Stimulated activated CD4-positive, alpha-beta T cell treated with anti-CD3 and anti-CD28 coated beads, Interleukin-1b, Interleukin-23, amount 100 ng/mL, for 48 hours (primary cell): ENCODE results near the gene STK24.
A peak's percentile ranks its signal among the peaks of the same experiment; 100 is the strongest.

Experiments used
- DNase-seq: peaks from one replicate; pipeline ENCODE4 v3.0.0-alpha.2; 2020

STK24 gene

GRCh38 chr13:98446234-98446621 is 130.7 kb downstream of the STK24 start:
- DNase-seq: no peak

DNA sequence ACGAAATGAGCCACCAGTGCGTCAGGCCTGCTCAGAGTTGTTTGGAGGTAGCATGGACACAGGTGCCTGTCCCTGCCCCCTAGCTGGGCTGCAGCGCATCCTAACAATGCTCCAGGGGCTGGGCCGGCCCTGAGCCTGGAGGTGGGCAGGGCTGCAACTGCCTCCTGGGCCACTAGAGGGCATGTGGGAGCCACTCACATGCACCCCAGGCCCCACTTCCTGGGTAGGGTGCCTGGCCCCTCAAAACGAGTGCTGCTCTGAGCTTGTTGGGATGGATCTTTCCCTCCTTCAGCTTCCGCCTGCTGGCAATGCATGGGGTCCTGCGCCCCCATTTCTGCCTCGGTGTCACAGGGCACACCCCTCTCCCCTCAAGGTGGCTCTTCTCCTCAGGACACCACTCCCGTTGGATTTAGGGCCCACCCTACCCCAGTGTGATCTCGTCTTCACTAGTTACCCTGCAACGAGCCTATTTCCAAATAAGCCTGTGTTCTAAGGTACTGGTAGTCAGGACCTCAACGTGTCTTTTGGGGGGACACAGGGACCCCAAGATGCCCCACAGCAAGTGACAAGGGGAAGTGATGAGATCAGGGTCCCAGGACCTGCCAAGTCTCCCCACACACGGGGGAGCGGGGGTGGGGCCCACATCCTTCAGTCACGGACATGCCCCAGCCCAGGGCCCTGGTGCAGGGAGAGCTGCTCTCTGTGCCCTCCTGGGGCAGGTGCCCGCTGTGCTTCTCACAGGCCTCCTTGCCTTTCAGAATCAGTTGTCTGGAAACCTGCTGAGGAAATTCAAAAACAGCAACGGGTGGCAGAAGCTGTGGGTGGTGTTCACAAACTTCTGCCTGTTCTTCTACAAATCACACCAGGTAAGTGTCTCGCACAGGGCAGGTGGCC is 131.3 kb downstream of the STK24 start:
- DNase-seq: peak; percentile 78

- no peak for DNase-seq
Observed at GRCh38 chr13:98444381-98444780, 132.5 kb downstream of the STK24 start.

- DNase-seq: no peak
Observed at GRCh38 chr13:98443800-98444325, 133.0 kb downstream of the STK24 start.

GRCh38 chr13:98443329-98443728 is 133.6 kb downstream of the STK24 start:
- DNase-seq: no peak

- DNase-seq: no peak
Observed at GRCh38 chr13:98442391-98443230, 134.3 kb downstream of the STK24 start.

DNA sequence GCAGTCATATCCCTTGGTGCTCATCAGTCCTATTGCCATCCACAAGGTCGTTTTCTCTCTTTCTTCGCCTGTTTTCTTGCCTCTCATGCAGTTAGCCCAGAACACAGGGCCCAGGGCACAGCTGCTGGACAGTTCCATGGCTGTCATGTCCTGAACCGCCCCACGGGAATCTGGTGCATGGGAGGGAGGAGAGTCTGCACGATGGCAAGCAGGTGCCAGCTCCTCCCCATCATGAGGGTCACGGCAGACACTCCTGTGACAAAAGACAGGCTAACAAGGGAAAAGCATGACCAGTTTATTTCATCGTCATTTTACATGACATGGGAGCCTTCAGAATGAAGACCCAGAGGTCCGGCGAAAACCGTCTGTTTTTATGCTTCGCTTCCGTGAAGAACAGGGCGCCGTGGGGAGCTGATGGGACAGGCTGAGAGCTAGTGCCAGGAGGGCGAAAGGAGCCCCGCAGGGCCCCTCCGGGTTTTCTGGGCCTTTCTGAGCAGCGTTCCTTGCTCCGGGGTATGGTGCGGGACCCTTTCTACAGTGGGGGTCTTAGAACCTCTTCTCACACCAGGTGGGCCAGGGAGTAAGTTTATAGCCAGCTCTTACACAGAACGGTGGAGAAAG is 135.7 kb downstream of the STK24 start:
- no peak for DNase-seq

GRCh38 chr13:98440390-98441055 is 136.4 kb downstream of the STK24 start:
- no peak for DNase-seq

DNA sequence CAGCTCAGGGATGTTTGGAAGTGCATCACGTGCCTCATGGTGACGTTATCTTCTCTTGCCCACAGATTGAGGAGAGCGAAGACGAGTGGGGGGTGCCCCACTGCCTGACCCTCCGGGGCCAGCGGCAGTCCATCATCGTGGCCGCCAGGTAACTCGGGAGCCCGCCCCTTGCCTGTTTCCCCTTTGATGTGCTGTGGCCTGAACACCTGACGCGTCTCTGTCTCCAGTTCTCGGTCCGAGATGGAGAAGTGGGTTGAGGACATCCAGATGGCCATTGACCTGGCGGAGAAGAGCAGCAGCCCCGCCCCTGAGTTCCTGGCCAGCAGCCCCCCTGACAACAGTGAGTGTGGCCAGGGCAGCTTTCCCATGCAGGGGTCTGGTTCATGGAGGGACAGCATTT is 137.0 kb downstream of the STK24 start:
- DNase-seq: no peak

- no peak for DNase-seq
Observed at GRCh38 chr13:98439126-98439828, 137.6 kb downstream of the STK24 start.

DNA sequence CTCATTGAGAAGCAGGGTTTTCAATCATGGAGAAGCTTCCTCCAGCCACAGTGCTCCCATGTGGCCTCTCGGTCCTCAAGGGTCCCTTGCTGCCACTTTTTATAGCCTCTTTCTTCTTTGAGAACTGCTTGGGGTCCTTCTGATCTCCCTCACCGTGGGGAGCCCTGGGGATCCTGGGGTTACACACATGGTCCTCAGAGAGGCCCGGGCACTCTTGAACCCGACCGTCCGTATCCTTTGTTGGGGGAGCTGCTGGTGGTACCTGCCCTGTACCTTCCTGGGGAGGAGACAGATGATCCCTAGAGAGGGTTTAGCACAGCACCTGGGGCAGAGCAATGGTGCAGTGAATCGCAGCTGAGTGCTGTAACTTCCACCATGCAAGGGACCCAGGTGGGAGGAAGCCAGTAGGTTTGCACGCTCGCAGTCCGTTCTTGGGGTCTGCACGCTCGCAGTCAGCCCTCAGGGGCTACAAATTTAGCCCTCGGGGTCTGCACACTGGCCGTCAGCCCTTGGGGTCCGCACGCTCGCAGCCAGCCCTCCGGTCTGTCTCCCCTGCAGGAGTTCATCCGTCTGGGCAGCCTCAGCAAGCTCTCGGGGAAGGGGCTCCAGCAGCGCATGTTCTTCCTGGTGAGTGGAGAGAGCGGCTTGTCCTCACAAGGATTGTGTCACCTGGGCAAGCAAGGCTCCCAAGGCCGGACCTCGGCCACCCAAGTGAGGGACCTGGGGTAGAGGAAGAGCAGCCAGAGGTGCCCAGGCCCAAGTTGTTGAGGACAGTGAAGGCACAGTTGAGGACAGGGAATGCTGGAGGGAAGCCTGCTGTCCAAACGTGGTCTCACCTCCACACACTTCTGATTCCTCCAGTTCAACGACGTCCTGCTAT is 138.4 kb downstream of the STK24 start:
- no peak for DNase-seq

DNA sequence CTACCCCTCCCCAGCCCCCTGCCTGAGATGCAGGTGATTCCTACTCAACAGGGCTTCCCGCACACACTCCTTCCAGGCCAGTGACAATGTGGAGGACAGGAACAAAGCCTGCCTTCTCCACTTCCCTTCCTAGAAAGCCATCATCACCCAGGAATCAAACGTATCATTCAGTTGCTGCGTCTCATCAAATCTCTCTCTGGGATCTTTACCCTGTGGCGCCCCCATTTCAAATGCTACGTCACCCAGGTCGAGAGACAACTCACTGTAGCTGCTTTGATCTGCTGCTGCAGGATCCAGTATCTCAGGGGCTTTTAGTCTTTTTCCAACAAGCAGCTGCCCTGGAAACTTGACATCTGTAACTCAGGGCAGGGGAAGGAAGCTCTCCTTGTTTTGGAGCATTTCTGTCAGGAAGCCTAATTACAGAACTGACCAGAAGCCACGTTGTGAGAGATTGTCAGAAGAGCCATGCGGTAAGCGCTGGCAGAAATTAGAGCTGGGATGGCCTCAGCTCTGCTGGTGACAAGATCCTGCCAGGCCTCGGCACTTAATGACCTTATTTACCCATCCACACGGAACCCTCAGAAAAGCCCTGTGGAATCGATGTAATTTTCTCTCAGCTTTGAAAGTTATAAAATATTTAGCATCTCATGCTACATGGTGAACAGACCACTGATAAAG is 140.5 kb downstream of the STK24 start:
- no peak for DNase-seq

- no peak for DNase-seq
Observed at GRCh38 chr13:98435376-98435775, 141.5 kb downstream of the STK24 start.

DNA sequence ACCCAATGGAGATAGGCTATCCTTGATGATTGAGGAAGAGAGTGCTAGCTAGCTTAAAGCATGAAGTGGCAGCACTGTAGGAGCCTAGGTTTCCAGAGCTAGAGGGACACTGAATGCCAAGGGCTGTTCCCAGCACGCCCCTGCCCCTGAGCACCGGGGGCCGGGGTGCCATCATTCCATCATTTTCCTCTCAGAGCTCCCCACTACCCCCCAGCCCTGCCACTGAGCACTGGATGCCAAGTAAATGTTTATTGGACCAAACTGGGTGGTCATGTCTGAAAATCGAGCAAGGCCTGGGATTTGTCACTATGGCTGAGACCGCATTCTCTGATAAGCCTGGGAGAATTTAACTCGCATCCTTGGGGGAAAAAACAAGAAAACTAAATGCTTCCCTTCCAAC is 142.8 kb downstream of the STK24 start:
- DNase-seq: no peak

DNA sequence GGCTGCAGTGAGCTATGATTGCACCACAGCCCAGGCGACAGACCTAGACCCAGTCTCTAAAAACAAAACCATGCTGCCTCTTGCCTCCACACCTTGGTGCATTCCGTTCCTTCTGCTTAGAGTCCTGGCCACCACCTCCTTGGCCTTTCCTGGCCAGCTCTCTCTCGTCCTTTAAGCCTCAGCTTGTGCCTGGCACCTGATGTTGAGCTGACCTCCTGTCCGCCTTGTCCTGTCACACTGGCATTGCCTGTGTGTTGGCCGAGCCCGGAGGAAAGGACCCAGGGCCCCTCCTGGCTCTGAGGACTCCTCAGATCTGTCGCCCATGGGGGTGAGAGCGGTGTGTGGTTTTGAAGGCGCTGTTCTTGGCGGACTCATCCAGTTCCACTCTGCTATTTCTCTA is 143.3 kb downstream of the STK24 start:
- DNase-seq: no peak

- no peak for DNase-seq
Observed at GRCh38 chr13:98432638-98433037, 144.3 kb downstream of the STK24 start.

DNA sequence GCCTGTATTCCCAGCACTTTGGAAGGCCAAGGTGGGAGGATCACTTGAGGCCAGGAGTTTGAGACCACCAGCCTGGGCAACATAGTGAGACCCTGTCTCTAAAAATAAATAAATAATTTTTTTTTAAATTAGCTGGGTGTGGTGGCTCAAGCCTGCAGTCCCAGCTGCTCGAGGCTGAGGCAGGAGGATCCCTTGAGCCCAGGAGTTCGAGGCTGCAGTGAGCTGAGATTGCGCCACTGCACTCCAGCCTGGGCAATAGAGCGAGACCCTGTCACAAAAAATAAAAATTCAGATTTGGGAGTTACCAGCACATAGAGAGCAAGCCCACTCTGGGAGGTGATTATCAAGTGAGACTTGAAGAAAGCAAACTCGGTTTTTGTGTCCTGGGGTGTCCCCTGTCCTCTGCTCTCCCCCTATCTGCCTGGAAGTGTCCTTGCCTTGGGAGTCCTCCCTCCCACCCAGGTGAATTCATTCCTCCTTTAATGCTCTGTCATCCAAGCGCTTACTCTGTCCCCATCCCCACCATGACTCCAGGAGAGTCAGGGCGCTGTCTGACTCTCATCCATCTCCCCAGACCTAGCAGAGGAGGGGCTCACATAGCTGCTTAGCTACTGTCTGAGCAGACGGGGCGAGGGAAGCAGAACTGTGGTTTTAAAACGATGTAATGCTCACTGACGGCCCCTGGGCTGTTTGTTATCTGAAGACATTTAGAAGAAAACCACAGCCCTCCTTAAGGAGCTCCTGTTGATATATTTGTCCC is 146.8 kb downstream of the STK24 start:
- DNase-seq: no peak

- DNase-seq: no peak
Observed at GRCh38 chr13:98429531-98429930, 147.4 kb downstream of the STK24 start.

DNA sequence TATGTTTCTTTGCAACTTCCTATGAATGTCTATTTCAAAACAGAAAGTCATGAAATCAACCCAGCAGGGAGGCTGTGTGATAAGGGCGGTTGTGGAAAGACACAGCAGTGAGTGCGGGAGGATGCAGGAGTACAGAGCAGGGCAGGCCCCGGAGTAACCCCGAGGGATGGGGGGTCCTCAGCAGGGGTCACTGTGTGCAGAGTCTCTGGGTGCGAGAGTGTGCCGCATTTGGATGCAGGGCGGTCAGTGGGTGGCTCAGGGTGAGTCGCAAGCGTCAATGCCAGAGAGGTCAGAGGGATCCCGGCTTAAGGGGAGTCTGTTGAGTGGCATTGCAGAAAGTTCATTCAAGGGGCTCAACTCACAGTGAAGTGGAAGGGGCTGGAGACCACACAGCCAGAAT is 147.8 kb downstream of the STK24 start:
- DNase-seq: no peak
